IMR-90 (cell line): ENCODE measurements around the gene RAB26. TPM values are rescaled to one million over a fixed set of nuclear protein-coding genes. Genes with fewer than 3 reads are reported as not detected.

Source experiments
- ATAC-seq: fragments of 200-7000 bp; cut with Tn5 transposase; 2 replicates; pipeline ENCODE4 v1.9.1; 2020; ENCODE audit warnings: low read depth, mild to moderate bottlenecking, moderate library complexity
- BruUV-seq: library from RNA; stranded (reverse); fragments of 400-500 nt; replicated peaks from 2 replicates; lab custom pipeline; 2021; lab: Mats Ljungman, UMichigan
- CTCF ChIA-PET: fragments of 300-600 bp; formaldehyde crosslinking; extraction: SDS; loops from one replicate; lab custom pipeline; 2021; ENCODE audit warnings: antibody characterized with exemption; lab: Yijun Ruan, JAX
- POLR2A ChIA-PET: fragments of 300-600 bp; sonication (Branson Sonifier 250); formaldehyde crosslinking; loops from one replicate; lab custom pipeline; 2022; ENCODE audit warnings: antibody characterized with exemption; ENCODE audit not compliant: unreplicated experiment; lab: Charles Lee
- DNase-seq: peaks from one replicate; pipeline ENCODE4 v3.0.0; 2013
- H2AFZ ChIP-seq: replicated peaks from 2 replicates; pipeline ENCODE3; 2013; ENCODE audit warnings: low read length, mild to moderate bottlenecking; ENCODE audit not compliant: poor library complexity
- H2AK5ac ChIP-seq: 2 replicates; pipeline ENCODE4 v1.6.1; 2013; ENCODE audit warnings: low read depth, low read length, inconsistent platforms
- H2AK9ac ChIP-seq: replicated peaks from 2 replicates; pipeline ENCODE3; 2013; ENCODE audit warnings: mild to moderate bottlenecking, low read depth, low read length, moderate library complexity; ENCODE audit not compliant: poor library complexity
- H2BK120ac ChIP-seq: 2 replicates; pipeline ENCODE4 v1.6.1; 2013; ENCODE audit warnings: low read depth, low read length, inconsistent platforms
- H2BK15ac ChIP-seq: 3 replicates; pipeline ENCODE4 v1.6.1; 2013; ENCODE audit warnings: low read depth, low read length, inconsistent platforms
- H2BK20ac ChIP-seq: 2 replicates; pipeline ENCODE4 v1.6.1; 2013; ENCODE audit warnings: low read depth, mild to moderate bottlenecking, inconsistent platforms, low read length, moderate library complexity
- H2BK5ac ChIP-seq: 2 replicates; pipeline ENCODE4 v1.6.1; 2013; ENCODE audit warnings: mild to moderate bottlenecking, low read depth, low read length, inconsistent platforms; ENCODE audit not compliant: poor library complexity, severe bottlenecking
- H3K14ac ChIP-seq: replicated peaks from 2 replicates; pipeline ENCODE4 v1.6.1; 2013; ENCODE audit warnings: low read depth, low read length, inconsistent platforms
- H3K18ac ChIP-seq: 2 replicates; pipeline ENCODE4 v1.6.1; 2013; ENCODE audit warnings: low read depth, low read length, control low read depth
- H3K23ac ChIP-seq: 2 replicates; pipeline ENCODE4 v1.6.1; 2013; ENCODE audit warnings: low read depth, low read length, inconsistent platforms
- H3K27ac ChIP-seq: 2 replicates; pipeline ENCODE4 v1.5.1; 2013; ENCODE audit warnings: mild to moderate bottlenecking, control low read depth, low read length; ENCODE audit not compliant: insufficient read depth
- H3K27me3 ChIP-seq: 2 replicates; pipeline ENCODE4 v1.6.1; 2013; ENCODE audit warnings: low read length; ENCODE audit not compliant: control insufficient read depth, insufficient read depth
- H3K36me3 ChIP-seq: 2 replicates; pipeline ENCODE4 v1.6.1; 2013; ENCODE audit warnings: low read length, mixed read lengths; ENCODE audit not compliant: control insufficient read depth, insufficient read depth
- H3K4ac ChIP-seq: 2 replicates; pipeline ENCODE4 v1.6.1; 2013; ENCODE audit warnings: low read depth, low read length, inconsistent platforms
- H3K4me1 ChIP-seq: 2 replicates; pipeline ENCODE4 v1.6.1; 2013; ENCODE audit warnings: low read length, mixed read lengths; ENCODE audit not compliant: control insufficient read depth, insufficient read depth
- H3K4me2 ChIP-seq: 2 replicates; pipeline ENCODE4 v1.6.1; 2013; ENCODE audit warnings: low read depth, mild to moderate bottlenecking, control low read depth, low read length, moderate library complexity
- H3K4me3 ChIP-seq: 2 replicates; pipeline ENCODE4 v1.5.1; 2013; ENCODE audit warnings: low read depth, mild to moderate bottlenecking, control low read depth, low read length, moderate library complexity; ENCODE audit not compliant: insufficient read depth
- H3K56ac ChIP-seq: 2 replicates; pipeline ENCODE4 v1.6.1; 2013; ENCODE audit warnings: low read length, inconsistent platforms; ENCODE audit not compliant: insufficient read depth; ENCODE audit errors: extremely low read depth
- H3K79me1 ChIP-seq, 2 experiments: 2 replicates each; pipeline ENCODE4 v1.6.1; 2013; ENCODE audit warnings: low read length in 2 of 2, inconsistent platforms in 1 of 2, low read depth in 1 of 2
- H3K9ac ChIP-seq: 2 replicates; pipeline ENCODE4 v1.6.1; 2013; ENCODE audit warnings: low read depth, low read length, control low read depth
- H3K9me1 ChIP-seq: 2 replicates; pipeline ENCODE4 v1.6.1; 2013; ENCODE audit warnings: low read length, inconsistent platforms; ENCODE audit not compliant: insufficient read depth
- H3K9me3 ChIP-seq: 2 replicates; pipeline ENCODE4 v1.6.1; 2013; ENCODE audit warnings: low read length; ENCODE audit not compliant: control insufficient read depth, insufficient read depth
- H4K20me1 ChIP-seq: 2 replicates; pipeline ENCODE4 v1.6.1; 2013; ENCODE audit warnings: low read length, inconsistent platforms; ENCODE audit not compliant: insufficient read depth
- H4K5ac ChIP-seq: 2 replicates; pipeline ENCODE4 v1.6.1; 2013; ENCODE audit warnings: mild to moderate bottlenecking, low read depth, low read length, control low read depth
- H4K8ac ChIP-seq, 2 experiments: 2 replicates each; pipeline ENCODE4 v1.6.1; 2013; ENCODE audit warnings: low read depth in 2 of 2, low read length in 2 of 2, control low read depth in 1 of 2, inconsistent platforms in 1 of 2
- H4K91ac ChIP-seq: 2 replicates; pipeline ENCODE4 v1.6.1; 2013; ENCODE audit warnings: low read depth, low read length, inconsistent platforms; ENCODE audit not compliant: insufficient read depth
- BHLHE40 ChIP-seq: fragments of 150-350 bp; IDR thresholded peaks from 2 replicates; pipeline ENCODE4 v1.6.1; 2016; ENCODE audit warnings: mild to moderate bottlenecking, low read depth, low read length
- CEBPB ChIP-seq: IDR thresholded peaks from 2 replicates; pipeline ENCODE4 v1.6.1; 2012; ENCODE audit warnings: low read depth, low read length, improper control_type of control experiment
- CTCF ChIP-seq: conservative IDR thresholded peaks from 2 replicates; pipeline ENCODE4 v1.5.1; 2012; ENCODE audit warnings: mild to moderate bottlenecking, low read depth, low read length, improper control_type of control experiment
- FOS ChIP-seq: fragments of 150-350 bp; IDR thresholded peaks from 2 replicates; pipeline ENCODE4 v1.6.1; 2016; ENCODE audit warnings: low read depth, low read length
- WGBS, 2 experiments: methylation state at CpG; one replicate each; pipeline versions ENCODE4 v1.1.5 to v1.1.7; 2013; ENCODE audit warnings: missing lambda C conversion rate in 2 of 2; ENCODE audit not compliant: insufficient read length in 1 of 2; ENCODE audit errors: extremely low coverage in 2 of 2; 5-methylcytosine and 5-hydroxymethylcytosine counted together
- dilution Hi-C: fragments of 300-500 bp; cut with HindIII; formaldehyde crosslinking; loops from one replicate; pipeline ENCODE4 v1.14.3; 2018; ENCODE audit warnings: low sequenced_read_pairs; ENCODE audit not compliant: unreplicated experiment
- in situ Hi-C: fragments of 300-500 bp; cut with MboI; formaldehyde crosslinking; loops from 3 replicates; pipeline ENCODE4 v1.14.3; 2019; ENCODE audit warnings: low sequenced_read_pairs, inconsistent platforms, mixed read lengths
- intact Hi-C: fragments of 100-400 bp; cut with micrococcal nuclease; formaldehyde crosslinking; loops from 2 replicates; pipeline ENCODE4 v1.10.0; 2022
- polyA plus RNA-seq, 3 experiments: library from polyadenylated mRNA; depleted of rRNA; stranded (reverse); fragments of >200 nt; gene quantifications; 2 replicates each; pipeline ENCODE4 v1.2.3, GENCODE V29; 2012; ENCODE audit warnings: low replicate concordance in 1 of 3
- total RNA-seq: library from RNA; depleted of rRNA; stranded (reverse); fragments of >200 nt; gene quantifications from 2 replicates; pipeline ENCODE4 v1.2.3, GENCODE V29; 2012

Gene RAB26
- total and polyA plus RNA-seq, 2 of the 4 experiments (the other 2 are of a cell fraction), result 1.1 to 4.5 TPM

GRCh38 chr16:2187212-2187611 is 38.8 kb downstream of the RAB26 start:
- H4K8ac ChIP-seq, result no peak overlapping the region
- no peaks in the 10 kb centered on the region for H3K36me3 ChIP-seq
- intact Hi-C loops, result no loop called here
- 69% methylated on average over 13 of the region's 17 CpGs; no CpG with 5 or more reads in 1 of the 2 experiments for WGBS, 2 experiments
- H3K9ac ChIP-seq, result no peak overlapping the region
- no peaks in the 10 kb centered on the region for H3K79me1 ChIP-seq
- no peak overlapping the region for H4K5ac ChIP-seq
- TF ChIP-seq CEBPB, result no peak
- no peak for TF ChIP-seq CTCF
- TF ChIP-seq BHLHE40, result no peak
- no peak for TF ChIP-seq FOS
- H4K91ac ChIP-seq, result no peak overlapping the region
- no peak overlapping the region for H3K56ac ChIP-seq
- no peak overlapping the region for H3K18ac ChIP-seq
- no peak overlapping the region for H3K23ac ChIP-seq
- ATAC-seq, result no peak
- H3K4me1 ChIP-seq, result no peaks in the 10 kb centered on the region
- no peak overlapping the region for H2BK5ac ChIP-seq
- dilution Hi-C loops, result no loop called here
- H3K4ac ChIP-seq, result no peak overlapping the region
- H2AK5ac ChIP-seq, result no peak overlapping the region
- no peak overlapping the region for H2BK120ac ChIP-seq
- H3K4me3 ChIP-seq, result no peak overlapping the region
- H3K14ac ChIP-seq, result no peak overlapping the region
- peaks cover 3% of the 10 kb centered on the region; the same call in 1 of the 2 replicates for H3K9me1 ChIP-seq
- H2BK15ac ChIP-seq, result no peak overlapping the region
- no TSS peak for BruUV-seq
- ChIA-PET POLR2A (no interaction called here), CTCF (no interaction called here)
- H4K20me1 ChIP-seq, result peaks cover 4% of the 10 kb centered on the region; the same call in 1 of the 2 replicates
- H3K27me3 ChIP-seq, result no peaks in the 10 kb centered on the region; the same call in 1 of the 2 replicates
- H2AK9ac ChIP-seq, result peak overlapping the region; percentile 24
- H3K4me2 ChIP-seq, result no peak overlapping the region
- in situ Hi-C loops, result no loop called here
- no peak overlapping the region for H2AFZ ChIP-seq
- H2BK20ac ChIP-seq, result no peak overlapping the region
- no peak for DNase-seq
- no peak overlapping the region for H3K27ac ChIP-seq
- H3K9me3 ChIP-seq, result no peaks in the 10 kb centered on the region
